ENCODE measurements around the gene GALNS.

Gene GALNS

GRCh38 chr16:88888461-88889387 is 32.0 kb upstream of the GALNS start:
- no peak for ATAC-seq

GRCh38 chr16:88888057-88888456 is 31.3 kb upstream of the GALNS start:
- no peak for ATAC-seq

GRCh38 chr16:88886845-88887521 is 30.2 kb upstream of the GALNS start:
- no peak for ATAC-seq

GRCh38 chr16:88886420-88886844 is 29.7 kb upstream of the GALNS start:
- no peak for ATAC-seq

- no peak for ATAC-seq
Observed at GRCh38 chr16:88885693-88886280, 29.0 kb upstream of the GALNS start.

GRCh38 chr16:88884569-88885271 is 28.0 kb upstream of the GALNS start:
- ATAC-seq: no peak

GRCh38 chr16:88883946-88884345 is 27.2 kb upstream of the GALNS start:
- no peak for ATAC-seq

GRCh38 chr16:88883117-88883895 is 26.6 kb upstream of the GALNS start:
- ATAC-seq: no peak

- ATAC-seq: no peak
Observed at GRCh38 chr16:88882358-88883030, 25.7 kb upstream of the GALNS start.

GRCh38 chr16:88881675-88882357 is 25.1 kb upstream of the GALNS start:
- ATAC-seq: no peak

- no peak for ATAC-seq
Observed at GRCh38 chr16:88881007-88881615, 24.4 kb upstream of the GALNS start.

- ATAC-seq: no peak
Observed at GRCh38 chr16:88880226-88881006, 23.7 kb upstream of the GALNS start.

- ATAC-seq: no peak
Observed at GRCh38 chr16:88879788-88880055, 23.0 kb upstream of the GALNS start.

- ATAC-seq: no peak
Observed at GRCh38 chr16:88878967-88879787, 22.4 kb upstream of the GALNS start.

GRCh38 chr16:88878356-88878755 is 21.6 kb upstream of the GALNS start:
- no peak for ATAC-seq

- ATAC-seq: no peak
Observed at GRCh38 chr16:88877564-88878289, 21.0 kb upstream of the GALNS start.

GRCh38 chr16:88876942-88877526 is 20.3 kb upstream of the GALNS start:
- no peak for ATAC-seq

GRCh38 chr16:88875703-88876234 is 19.0 kb upstream of the GALNS start:
- no peak for ATAC-seq
